IMR-90 (cell line): Measurements from ENCODE around the gene HOXA3.

Experiments used
- FOS ChIP-seq: fragments of 150-350 bp; IDR thresholded peaks from 2 replicates; pipeline ENCODE4 v1.6.1; 2016; ENCODE audit warnings: low read depth, low read length
- MXI1 ChIP-seq: IDR thresholded peaks from 2 replicates; pipeline ENCODE4 v1.6.1; 2012; ENCODE audit warnings: low read depth, mild to moderate bottlenecking, low read length, moderate library complexity, borderline replicate concordance
- POLR2A ChIP-seq: IDR thresholded peaks from 2 replicates; pipeline ENCODE4 v1.6.1; 2012; ENCODE audit warnings: mild to moderate bottlenecking, low read depth, low read length
- RFX5 ChIP-seq: IDR thresholded peaks from 2 replicates; pipeline ENCODE4 v1.8.0; 2012; ENCODE audit warnings: low read depth, mild to moderate bottlenecking, low read length, moderate library complexity
- SMC3 ChIP-seq: fragments of 150-350 bp; IDR thresholded peaks from 2 replicates; pipeline ENCODE4 v1.6.1; 2016; ENCODE audit warnings: low read depth, mild to moderate bottlenecking, antibody characterized with exemption, low read length, moderate library complexity
- TF ChIP-seq, protein P1 (sequence below): conservative IDR thresholded peaks from 2 replicates; pipeline ENCODE4 v1.5.1; 2012; ENCODE audit warnings: mild to moderate bottlenecking, low read depth, low read length, improper control_type of control experiment

DNA sequence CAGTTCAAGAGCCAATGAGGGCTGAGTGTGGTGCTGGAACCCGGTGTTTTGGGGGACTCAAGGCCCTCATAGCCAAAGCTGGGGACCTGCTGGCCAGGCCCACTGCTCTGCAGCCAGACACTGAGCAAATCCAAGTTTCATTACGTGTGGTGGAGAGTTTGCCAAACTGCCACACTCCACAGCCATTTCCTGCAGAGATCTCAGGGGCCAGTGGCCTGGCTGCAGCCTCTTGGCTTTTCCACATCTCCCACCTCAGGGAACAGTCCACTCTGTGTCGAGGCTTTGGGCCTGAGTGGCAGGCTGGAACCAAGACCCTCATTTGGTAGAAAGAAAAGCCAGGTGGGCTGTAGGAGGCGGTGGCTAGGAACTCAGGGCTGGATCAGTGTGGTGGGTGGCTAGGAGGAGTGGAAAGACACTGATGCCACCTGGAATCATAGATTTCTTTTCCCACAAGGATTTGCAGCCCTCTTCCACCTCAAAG is 29.5 kb upstream of the HOXA3 start:
- TF ChIP-seq FOS (no peak), POLR2A (no peak), MXI1 (no peak), SMC3 (no peak), RFX5 (no peak)
- TF ChIP-seq, protein P1, sequence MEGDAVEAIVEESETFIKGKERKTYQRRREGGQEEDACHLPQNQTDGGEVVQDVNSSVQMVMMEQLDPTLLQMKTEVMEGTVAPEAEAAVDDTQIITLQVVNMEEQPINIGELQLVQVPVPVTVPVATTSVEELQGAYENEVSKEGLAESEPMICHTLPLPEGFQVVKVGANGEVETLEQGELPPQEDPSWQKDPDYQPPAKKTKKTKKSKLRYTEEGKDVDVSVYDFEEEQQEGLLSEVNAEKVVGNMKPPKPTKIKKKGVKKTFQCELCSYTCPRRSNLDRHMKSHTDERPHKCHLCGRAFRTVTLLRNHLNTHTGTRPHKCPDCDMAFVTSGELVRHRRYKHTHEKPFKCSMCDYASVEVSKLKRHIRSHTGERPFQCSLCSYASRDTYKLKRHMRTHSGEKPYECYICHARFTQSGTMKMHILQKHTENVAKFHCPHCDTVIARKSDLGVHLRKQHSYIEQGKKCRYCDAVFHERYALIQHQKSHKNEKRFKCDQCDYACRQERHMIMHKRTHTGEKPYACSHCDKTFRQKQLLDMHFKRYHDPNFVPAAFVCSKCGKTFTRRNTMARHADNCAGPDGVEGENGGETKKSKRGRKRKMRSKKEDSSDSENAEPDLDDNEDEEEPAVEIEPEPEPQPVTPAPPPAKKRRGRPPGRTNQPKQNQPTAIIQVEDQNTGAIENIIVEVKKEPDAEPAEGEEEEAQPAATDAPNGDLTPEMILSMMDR, result no peak
